ENCODE data around the gene GLIS1.

DNA sequence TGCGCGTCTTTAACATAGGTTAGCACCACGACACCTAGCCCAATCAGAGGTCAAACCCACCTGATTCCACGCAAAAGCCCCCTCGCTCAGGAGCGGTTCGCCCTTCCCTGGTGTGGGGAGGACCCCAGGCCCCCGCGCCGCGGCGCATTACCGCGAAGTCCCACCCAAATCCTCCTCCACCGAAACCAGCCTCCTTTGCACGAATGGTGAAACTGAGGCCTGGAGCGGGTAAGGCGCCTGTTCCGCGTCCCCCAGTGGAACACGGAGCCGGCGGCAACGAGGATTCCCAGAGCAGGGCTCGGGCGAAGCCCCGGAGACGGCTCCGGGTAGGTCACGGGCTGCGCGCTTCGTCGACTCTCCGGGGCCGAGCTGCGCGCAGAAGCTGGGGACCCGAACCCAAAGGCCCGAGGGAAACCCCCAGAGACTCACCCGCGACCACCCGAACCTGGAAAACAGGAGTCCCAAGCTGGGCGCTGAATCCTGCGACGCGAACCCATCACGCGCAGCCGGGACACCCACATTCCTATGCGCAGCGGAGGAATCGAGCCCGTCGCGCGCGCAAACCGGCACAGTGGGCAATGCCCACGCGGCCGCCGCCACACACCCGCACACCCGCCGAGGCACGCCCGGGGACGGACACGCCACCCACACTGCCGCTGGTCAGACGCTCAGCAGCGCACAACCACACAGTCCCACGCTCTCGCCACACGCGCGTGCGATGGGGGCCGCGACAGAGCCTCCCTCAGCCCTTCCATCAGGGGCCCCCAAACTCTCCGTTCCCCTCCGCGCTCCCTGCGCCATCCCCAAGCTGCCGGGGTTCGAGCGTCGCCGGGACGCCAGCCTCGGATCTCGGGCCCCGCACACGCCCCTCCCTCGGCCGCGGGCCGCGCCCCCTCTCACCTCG lies 507 bp downstream of the GLIS1 start:
- TF ChIP-seq, protein P1, sequence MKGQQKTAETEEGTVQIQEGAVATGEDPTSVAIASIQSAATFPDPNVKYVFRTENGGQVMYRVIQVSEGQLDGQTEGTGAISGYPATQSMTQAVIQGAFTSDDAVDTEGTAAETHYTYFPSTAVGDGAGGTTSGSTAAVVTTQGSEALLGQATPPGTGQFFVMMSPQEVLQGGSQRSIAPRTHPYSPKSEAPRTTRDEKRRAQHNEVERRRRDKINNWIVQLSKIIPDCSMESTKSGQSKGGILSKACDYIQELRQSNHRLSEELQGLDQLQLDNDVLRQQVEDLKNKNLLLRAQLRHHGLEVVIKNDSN (CRISPR knock-in tag; IDR thresholded peaks at IDR 0.05) = no peak
- TF ChIP-seq CTCF (IDR thresholded peaks at IDR 0.05) (no peak), JUN (CRISPR knock-in tag; IDR thresholded peaks at IDR 0.05) (no peak), FOXK1 (CRISPR knock-in tag; IDR thresholded peaks at IDR 0.05) (no peak), NFE2L1 (CRISPR knock-in tag; IDR thresholded peaks at IDR 0.05) (no peak), ZNF425 (CRISPR knock-in tag; conservative IDR thresholded peaks at IDR 0.05) (no peak), ETV6 (CRISPR knock-in tag; IDR thresholded peaks at IDR 0.05) (no peak)
- TF ChIP-seq, protein P2, sequence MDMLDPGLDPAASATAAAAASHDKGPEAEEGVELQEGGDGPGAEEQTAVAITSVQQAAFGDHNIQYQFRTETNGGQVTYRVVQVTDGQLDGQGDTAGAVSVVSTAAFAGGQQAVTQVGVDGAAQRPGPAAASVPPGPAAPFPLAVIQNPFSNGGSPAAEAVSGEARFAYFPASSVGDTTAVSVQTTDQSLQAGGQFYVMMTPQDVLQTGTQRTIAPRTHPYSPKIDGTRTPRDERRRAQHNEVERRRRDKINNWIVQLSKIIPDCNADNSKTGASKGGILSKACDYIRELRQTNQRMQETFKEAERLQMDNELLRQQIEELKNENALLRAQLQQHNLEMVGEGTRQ (CRISPR knock-in tag; IDR thresholded peaks at IDR 0.05) = no peak
- TF ChIP-seq, protein P3, sequence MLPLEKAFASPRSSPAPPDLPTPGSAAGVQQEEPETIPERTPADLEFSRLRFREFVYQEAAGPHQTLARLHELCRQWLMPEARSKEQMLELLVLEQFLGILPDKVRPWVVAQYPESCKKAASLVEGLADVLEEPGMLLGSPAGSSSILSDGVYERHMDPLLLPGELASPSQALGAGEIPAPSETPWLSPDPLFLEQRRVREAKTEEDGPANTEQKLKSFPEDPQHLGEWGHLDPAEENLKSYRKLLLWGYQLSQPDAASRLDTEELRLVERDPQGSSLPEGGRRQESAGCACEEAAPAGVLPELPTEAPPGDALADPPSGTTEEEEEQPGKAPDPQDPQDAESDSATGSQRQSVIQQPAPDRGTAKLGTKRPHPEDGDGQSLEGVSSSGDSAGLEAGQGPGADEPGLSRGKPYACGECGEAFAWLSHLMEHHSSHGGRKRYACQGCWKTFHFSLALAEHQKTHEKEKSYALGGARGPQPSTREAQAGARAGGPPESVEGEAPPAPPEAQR (CRISPR knock-in tag; IDR thresholded peaks at IDR 0.05) = no peak
